ENCODE data around the gene TEX30. TPM values are rescaled to one million over a fixed set of nuclear protein-coding genes. Genes with fewer than 3 reads are reported as not detected.

The TEX30 gene
- 10 to 100 TPM; 15.3 to 25.7 (median 19.1) TPM for polyA plus RNA-seq (ENCODE audit: insufficient read depth in 1 of 5, insufficient read length in 5 of 5, low replicate concordance in 1 of 5)
- long read RNA-seq, donor 1, transcript TEX30-202 (5 exons, 1,038 nt): major isoform, 5 of 25 reads
- long read RNA-seq, donor 1, transcript TEX30-206 (6 exons, 1,165 nt): major isoform, 5 of 25 reads
- long read RNA-seq, donor 1, partial matches to known transcripts: 7 of 25 reads
- long read RNA-seq, donor 1, other reads (novel, unspliced or antisense): 0 of 25 reads
- long read RNA-seq, donor 2, partial matches to known transcripts: 0 of 7 reads
- long read RNA-seq, donor 2, other reads (novel, unspliced or antisense): 0 of 7 reads
- long read RNA-seq, donor 3, transcript TEX30-206 (6 exons, 1,165 nt): major isoform, 10 of 13 reads
- long read RNA-seq, donor 3, partial matches to known transcripts: 0 of 13 reads
- long read RNA-seq, donor 3, other reads (novel, unspliced or antisense): 0 of 13 reads
- long read RNA-seq, donor 4, transcript TEX30-206 (6 exons, 1,165 nt): major isoform, 6 of 8 reads
- long read RNA-seq, donor 4, partial matches to known transcripts: 0 of 8 reads
- long read RNA-seq, donor 4, other reads (novel, unspliced or antisense): 0 of 8 reads
- long read RNA-seq, donor 5, transcript TEX30-205 (5 exons, 959 nt): major isoform, 10 of 24 reads
- long read RNA-seq, donor 5, transcript TEX30-206 (6 exons, 1,165 nt): major isoform, 10 of 24 reads
- long read RNA-seq, donor 5, partial matches to known transcripts: 0 of 24 reads
- long read RNA-seq, donor 5, other reads (novel, unspliced or antisense): 0 of 24 reads
- long read RNA-seq, donor 6, partial matches to known transcripts: 0 of 7 reads
- long read RNA-seq, donor 6, other reads (novel, unspliced or antisense): 0 of 7 reads
- long read RNA-seq, donor 7, transcript TEX30-206 (6 exons, 1,165 nt): major isoform, 6 of 15 reads
- long read RNA-seq, donor 7, partial matches to known transcripts: 5 of 15 reads
- long read RNA-seq, donor 7, other reads (novel, unspliced or antisense): 0 of 15 reads
- long read RNA-seq, donor 8, partial matches to known transcripts: 0 of 6 reads
- long read RNA-seq, donor 8, other reads (novel, unspliced or antisense): 0 of 6 reads

DNA sequence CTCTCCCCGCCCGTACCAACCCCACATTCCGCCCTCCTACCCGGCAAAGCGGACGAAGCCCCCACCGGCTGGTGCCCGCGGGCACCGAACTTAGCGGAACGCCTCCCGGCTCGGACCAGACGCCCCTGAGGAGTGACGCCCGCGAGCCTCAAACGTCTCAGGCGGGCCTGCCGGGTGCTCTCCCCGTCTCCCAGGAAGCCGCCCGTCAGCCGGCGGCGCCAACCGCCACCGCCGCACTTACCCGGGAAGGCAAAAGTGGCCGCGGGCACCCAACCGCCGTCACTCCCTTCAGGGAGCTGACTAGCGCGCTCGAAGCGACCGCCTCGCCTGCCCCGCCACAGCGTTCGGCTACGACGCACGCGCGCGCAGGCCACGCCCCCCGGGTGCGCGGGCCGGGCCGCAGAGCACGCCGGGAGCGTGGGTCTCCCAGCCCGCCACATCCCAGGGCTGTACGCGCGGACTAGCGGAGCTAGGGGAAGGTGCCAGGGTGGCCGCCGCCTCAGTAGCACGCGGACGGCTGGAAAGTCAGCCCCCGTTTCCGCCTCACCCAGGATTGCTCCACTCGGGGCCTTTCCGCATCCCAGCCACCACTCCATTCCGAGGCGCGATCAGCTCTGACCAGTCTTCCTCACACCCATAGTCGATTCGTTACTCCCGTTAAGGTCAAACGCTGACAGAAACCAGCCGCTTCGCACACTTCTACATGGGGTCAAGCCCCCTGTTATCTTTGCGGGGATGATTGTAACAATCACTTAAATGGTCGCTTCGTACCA lies at the start of gene TEX30:
Gene TEX30, minus strand, starts transcription at position 346 of the 773 bp plus-strand sequence. CDS start 3,760 bp downstream, outside the sequence.
- peak; percentile 88 to 89 for DNase-seq

DNA sequence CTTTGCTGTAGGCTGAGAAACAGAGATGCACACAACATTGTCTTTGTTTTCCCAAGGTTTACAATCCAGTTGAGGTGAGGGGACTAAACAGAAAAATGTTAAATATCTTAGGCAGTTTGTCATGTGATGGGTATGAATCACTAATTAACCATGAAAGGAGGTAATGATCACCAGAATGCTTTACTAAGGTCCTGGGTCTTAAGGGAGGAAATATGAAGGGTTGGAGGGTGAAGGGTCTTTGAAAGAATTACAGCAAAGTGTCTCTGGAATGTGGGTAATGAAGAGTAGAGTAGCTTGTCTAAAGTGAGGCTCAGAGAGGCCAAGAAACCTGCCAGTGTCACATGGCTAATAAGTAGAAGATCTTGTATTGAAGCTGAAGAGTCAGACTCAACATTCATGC lies 44.3 kb upstream of the TEX30 start:
- no peak for DNase-seq

DNA sequence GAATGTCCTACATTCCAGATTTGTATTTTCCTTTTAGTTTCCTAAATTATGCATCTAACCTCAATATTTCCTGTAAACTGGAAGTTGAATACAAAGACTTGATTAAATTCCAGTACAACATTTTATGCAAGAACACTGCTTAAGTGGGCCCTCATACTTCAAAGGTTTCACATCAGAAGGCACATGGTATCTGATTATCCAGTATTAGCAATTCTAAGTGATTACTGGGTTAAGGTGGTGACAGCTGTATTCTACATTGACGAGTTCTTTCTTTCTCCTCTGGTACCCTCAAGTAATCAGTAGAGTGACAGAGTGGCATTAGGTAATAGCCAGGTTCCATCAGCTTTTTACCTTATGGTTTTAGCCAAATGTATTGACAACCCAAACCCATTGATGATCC lies 43.7 kb upstream of the TEX30 start:
- DNase-seq: no peak

DNA sequence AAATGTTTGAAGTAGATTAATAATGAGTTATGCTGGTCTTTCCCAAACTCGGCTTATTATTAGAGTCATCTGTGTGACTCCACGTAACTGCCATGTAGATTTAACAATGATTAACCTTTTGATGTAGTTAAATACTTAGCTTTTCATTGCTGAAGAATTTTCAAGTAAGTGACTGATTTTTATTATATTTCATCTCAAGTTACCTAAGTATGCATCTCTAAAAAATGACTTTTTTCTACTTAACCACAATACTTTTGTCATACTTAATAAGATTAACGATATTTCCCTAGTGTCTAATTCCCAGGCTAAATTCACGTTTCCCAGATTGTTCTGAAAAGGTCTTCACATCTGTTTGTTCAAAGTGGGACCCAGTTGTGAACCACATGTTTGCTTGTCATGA lies 43.1 kb upstream of the TEX30 start:
- DNase-seq: no peak

DNA sequence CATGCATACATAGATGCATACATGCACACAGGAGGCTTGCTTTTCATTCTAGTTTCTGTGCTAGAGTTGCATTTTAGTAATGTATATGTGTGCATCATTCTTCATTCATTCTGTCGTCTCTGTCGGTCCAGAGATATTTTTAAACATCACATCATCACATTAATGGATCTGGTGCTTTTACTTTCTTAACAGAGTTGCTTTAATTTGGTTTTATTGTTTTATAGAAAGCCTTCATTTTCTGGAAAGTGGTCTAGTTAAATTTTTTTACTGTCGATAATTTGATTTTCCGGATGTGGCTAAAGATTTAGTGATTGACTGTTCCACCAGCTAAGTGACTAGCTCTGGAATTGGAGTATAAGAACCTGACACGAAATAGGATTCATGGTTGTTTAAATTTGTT lies 42.2 kb upstream of the TEX30 start:
- DNase-seq: no peak

DNA sequence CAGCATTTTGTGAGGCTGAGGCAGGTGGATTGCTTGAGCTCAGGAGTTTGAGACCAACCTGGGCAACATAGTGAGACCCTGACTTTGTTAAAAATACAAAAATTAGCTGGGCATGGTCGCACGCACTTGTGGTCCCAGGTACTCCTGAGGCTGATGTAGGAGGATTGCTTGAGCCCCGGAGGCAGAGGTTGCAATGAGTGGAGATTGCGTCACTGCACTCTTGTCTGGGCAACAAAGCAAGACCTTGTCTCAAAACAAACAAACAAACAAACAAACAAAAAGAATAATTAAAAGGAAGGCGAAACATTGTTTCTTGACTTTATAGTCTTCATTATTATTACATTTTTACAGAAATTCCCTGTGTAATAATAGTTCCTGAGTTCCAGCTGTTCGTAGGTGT lies 41.2 kb upstream of the TEX30 start:
- no peak for DNase-seq

DNA sequence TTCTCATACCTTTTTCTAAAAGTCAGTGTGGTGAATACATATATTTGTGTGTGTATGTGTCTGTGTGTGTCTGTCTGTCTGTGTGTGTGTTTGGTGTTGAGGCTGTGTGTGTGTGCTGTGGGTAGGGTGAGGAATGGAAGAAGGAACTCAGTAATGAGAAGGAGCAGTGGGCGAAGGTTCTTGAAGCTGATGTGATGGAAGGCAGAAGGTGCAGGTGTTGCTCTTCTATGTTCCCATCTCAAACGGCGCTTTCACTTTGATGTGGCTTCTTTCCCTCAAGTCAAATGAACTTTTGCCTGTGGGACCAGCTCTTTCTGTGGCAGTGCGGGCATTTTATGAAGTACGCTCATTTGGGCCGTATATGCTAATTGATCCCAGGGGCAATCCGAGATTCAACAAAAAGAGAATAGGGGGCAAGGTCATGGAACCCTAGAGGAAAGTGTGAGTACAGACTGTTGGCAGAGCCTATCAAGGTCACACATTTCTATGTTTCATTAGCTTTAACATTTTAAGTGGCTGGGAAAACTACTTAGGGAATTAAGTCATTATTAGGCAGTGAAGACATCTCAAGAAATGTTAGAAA lies 40.5 kb upstream of the TEX30 start:
- DNase-seq: no peak

DNA sequence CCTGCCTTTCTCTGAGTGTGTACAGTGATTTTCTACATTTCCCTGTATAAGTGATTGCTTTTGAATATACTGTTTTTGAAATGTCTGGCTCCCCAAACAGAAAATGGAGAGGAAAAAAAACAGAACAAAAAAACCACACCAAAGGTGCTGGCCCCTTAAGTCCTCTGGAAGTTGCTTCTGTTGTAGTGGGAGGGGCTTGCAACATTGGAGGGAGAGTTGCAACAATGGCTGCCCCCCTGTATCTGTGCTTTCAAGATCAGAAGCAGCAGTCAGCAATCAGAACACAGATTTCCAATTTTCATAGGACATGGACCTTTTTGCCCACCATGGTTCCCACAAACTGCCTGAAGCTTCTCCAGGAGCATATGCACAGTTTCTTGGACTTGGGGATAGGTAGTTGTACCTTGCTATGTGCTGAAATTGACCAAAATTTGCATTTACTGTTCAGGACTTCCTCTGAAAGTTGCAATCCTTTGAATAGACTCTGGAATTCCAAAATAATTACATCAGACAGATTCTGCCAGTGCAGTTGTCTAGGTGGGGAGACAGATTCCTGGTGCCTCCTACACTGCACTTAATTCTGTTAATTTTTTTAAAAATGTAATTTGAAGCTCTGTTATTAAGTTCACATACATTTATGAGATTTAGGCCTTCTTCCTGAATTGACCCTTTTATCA lies 39.2 kb upstream of the TEX30 start:
- no peak for DNase-seq

DNA sequence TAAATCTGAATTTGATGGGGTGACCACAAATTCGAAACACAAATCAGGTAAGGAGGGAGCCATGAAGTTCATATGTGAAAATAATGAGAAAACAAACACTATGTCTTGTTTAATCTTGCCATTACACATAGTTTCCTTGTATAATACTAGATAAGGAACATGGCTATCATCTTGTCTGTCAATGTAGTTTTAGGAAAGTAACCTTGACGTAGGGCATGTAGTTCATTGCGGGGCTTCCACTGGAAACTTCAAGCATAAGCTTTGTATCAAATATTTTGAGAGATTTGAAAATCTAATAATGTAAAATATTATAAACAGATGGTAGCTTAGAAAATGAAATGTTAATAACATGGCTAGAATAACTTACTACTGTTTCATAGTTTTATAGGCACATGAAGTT lies 34.1 kb upstream of the TEX30 start:
- no peak for DNase-seq

DNA sequence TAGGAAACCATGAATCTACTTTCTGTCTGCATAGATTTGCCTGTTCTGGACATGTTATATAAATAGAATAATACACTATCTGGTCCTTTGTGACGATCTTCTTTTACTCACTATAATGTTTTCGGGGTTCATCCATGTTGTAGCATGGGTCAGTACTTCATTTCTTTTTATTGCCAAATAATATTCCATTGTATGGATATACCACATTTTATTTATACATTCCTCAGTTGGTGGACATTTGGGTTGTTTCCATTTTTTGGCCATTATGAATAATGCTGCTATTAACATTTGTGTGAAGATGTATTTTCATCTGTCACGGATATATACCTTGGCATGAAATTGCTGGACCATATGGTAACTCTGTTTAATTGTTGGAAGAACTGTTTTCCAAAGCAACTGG lies 32.1 kb upstream of the TEX30 start:
- no peak for DNase-seq

DNA sequence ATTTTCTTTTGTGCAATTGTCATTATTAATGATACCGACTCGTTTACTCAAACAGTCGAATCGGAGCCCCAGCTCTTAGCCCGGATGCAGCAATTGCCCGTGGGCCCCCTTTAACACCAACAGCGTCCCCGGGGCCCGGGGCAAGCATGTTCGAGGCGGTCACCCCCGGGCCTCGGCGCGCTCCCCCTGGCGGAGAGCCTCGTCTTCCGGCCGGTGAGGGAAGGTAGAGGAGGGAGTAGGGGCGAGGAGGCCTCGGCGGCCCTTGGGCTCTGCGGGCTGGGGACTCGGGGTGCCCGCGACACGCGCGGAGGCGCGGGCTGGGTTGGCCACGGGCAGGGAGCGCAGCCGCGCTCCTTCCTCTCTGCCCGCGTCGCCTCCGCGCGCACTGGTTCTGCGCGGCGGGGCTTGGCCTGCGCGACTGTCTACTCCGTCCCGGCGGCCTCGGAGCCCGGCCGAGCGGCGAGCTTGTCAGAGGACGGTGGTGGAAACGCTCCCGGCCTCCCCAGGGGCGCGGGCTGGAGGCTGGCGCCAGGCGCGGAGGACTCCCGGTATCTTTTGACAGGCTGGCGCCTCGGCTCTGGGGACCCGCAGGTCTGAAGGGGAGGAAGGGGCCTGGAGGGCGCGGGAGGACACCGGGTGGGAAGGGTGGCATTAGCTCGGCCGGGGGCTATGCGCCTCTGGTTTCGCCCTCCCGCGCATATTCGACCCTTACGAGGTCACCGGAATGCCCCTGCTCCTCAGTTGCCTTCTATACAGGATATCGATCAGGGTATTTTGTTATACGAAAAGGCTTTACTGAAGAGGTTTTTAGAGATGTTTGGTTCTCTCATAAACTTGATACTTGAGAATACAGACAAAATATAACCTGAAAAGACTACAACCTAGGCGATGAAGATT lies 26.8 kb upstream of the TEX30 start:
- peak; percentile 81 to 82 for DNase-seq

DNA sequence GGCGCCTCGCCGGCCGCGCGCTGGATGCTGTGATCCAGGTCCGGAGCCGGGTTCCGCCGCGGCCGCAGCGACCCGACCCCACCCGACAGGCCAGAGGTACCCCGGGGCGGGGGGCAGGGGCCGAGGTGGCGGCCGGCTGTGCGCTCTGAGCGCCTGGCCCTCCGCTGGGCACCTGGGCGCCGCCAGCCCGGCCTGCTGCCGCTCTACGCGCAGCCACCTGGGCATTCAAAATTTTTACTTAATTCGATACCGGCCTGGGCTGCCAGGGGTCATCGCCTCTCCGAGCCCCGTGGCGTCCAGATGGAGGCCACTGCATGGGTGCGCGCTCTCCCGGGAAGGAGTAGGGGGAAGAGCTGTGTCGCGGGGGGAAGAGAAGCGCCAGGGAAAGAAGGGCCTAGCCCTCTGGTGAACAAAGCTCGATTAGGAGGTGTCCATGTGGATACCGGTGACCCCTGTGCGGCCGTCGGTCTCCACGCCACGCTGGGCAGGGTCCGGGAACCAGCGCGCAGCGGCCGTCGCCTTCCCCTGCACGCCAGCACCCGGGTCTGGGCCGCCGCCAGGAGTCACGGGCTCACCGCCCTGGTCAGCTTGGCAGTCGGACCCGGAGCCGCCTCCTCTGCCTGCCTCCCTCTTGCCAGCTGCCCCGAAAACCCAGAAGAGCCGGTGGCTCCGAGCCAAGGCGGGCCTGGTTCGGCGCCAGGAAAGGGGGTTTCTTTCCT lies 26.0 kb upstream of the TEX30 start:
- DNase-seq: peak in 1 of 2 donors; percentile 44

DNA sequence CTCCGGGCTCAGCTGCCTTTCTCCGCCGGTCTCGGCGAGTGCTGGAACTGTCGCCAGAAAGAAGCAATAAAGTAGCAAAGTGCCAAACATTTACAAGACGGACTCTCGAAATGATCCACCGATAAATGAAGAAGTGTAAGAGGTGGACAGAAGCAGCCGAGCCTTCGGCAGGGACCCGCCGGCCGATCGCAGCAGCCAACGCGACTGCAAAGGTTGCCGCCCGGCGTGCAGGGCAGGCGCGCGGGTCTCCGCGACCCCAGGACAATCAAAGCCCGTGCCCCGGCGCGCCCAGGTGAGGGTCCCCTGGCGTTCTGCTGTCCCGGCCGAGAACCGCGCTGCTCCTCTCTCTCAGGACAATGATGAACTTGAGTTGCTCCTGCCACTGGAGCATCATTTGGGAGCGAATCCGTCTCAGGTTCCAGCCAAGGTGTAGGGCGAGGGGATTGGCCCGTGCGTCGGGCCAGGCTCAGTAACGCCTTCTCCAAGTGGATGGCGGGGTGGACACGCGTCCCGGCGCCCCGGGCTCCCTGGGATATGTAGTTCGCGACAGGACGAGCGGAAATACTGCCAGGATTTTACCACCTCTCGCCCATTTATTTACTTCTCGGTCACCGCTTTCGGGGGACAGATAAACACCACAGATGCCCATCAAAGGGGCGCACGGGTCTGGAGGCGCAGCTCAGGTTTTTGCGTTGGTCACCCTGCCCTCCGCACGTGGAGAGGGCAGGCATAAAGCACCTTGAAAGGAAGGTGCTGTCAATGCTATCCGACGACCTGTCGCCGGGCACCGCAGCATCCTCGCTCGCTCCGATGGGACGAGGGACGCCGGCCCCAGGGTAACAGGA lies 25.2 kb upstream of the TEX30 start, which contains the start of the genes BIVM and POGLUT2:
Gene BIVM, plus strand, starts transcription at position 539 of the 845 bp plus-strand sequence. CDS start 8,149 bp downstream, outside the sequence.
Gene POGLUT2, minus strand, starts transcription at position 396 of the 845 bp plus-strand sequence. Its CDS starts 306 bp downstream, at position 90.
- DNase-seq: peak; percentile 85 to 87

DNA sequence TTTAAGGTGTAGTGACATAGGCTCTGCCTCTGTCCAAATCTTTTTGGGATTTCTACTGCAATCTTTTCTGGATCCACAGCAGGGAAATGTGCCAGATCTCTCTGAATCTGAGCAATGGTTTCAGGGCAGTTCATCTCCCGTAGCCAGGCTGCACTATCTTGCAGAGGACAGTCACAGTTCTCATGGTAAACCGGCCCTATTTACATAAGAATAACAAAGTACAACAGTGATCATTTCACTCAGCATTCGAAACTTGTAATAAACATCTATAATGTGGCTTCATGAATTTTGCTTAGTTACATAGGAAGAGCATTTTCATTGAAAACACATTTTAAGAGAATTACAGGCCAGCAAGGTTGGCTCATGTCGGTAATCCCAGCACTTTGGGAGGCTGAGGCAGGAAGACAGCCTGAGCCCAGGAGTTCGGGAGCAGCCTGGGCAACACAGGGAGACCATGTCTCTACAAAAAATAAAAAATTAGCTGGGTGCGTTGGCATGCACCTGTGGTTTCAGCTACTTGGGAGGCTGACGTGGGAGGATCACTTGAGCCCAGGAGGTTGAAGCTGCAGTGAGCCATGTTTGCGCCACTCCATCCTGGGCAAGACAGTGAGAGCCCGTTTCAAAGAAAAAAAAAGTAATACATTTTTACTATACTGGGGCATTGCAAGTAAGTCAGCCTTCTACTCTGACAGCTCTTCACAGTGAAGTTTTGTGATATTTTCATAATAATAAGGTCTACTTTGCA lies 20.2 kb upstream of the TEX30 start:
- DNase-seq: no peak

DNA sequence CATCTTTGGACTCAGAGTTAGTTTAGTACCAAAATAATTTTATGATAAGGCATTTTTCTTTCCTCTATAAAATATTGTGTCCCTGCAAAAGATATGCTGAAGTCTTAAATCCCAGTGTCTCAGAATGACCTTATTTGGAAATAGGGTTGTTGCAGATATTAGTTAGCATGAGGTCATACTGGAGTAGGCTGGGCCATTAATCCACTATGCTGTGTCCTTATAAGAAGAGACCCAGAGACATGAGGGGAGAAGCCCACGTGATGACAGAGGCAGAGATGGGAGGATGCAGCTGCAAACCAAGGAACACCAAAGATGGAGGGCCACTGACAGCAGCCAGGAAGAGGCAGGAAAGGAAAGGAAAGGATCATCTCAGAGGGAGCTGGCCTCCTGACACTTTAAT lies 18.8 kb upstream of the TEX30 start:
- DNase-seq: no peak

DNA sequence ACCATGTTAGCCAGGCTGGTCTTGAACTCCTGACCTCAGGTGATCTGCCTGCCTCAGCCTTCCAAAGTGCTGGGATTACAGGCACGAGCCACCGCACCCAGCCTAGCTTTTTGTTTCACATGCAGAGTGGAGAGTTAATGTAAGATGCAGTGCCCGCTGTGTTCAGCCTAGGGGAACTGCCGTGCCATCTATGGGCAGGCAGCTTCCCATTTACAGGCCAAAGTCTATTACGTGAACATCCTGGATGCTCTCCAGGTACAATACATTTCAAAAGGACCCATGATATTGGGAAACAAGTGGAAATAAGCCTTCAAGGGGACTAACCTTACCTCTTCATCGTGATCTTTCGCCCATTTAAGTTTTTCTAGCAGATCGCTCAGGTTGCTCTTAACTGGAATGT lies 15.1 kb upstream of the TEX30 start:
- DNase-seq: no peak

DNA sequence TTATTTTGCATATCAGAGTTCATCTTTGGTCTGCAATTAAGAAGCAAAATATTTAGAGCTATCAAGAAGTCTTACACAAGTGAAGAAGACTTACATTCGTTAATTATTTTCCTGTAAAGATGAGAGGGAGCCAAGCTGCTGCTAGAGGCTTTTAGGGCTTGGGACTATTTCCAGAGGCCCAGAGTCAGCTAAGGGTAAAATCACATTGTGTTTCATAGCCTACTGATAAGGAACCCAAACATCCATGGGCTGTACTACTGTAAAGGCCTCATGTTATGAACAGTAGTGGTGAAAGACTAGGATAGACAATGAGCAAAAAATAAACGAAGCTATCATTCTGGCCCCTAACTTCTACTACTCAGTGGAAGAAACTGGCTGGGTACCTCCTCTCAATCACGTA lies 10.9 kb upstream of the TEX30 start:
- DNase-seq: no peak

Data from right lung (tissue), 10 donors.